Stimulated activated CD8-positive, alpha-beta memory T cell treated with anti-CD3 and anti-CD28 coated beads, Interleukin-7, amount 100 ng/mL, for 48 hours (primary cell): ENCODE measurements around the gene RCAN2.

ENCODE experiments used
- DNase-seq, 2 donors: peaks; one replicate each; pipeline ENCODE4 v3.0.0-alpha.2; 2020; ENCODE audit warnings: low read depth in 1 of 2; ENCODE audit errors: extremely low read depth in 1 of 2

RCAN2 gene

DNA sequence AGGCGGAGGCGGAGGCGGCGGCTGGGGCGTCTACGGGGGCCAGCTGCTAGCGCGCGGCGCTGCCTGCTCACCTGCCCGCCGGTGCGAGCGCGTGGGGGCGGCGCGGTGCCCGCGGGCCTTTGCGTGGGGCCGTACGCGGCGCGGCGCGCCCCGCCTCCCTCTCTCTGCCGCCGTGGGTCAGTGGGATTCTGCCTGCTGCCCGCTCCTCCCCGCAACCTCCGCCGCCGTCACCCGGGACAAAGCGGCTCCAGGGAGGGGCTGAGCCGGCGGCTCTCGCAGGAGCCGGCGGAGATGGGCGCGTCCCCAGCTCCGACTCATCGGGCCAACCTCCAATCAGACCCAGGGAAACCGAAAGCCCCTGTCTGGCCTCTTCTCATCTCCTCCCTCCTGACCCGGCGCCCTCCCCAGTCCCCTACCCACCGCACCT, at the start of gene RCAN2:
RCAN2 (minus strand) TSS at position 249 of the 427 bp plus-strand sequence.
- peak in 1 of 2 donors; percentile 6 for DNase-seq

DNA sequence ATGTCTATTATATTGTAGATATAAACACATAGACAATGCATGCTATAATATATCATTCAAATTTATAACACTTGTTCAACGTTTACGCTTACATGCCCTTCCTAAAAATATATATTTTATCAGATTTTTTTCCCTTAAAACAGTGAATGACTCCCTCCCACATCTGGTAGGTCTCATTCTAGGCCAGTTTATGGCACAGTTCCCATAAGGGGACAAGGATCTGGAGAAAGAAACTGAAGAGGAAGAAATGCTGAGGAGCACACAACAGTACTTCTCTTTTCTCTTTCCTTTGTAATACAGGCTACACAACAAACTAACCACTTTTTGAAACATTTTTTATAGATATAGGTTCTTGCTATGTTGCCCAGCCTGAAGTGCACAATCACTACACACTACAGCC, 48.6 kb upstream of the RCAN2 start:
- DNase-seq, result no peak

DNA sequence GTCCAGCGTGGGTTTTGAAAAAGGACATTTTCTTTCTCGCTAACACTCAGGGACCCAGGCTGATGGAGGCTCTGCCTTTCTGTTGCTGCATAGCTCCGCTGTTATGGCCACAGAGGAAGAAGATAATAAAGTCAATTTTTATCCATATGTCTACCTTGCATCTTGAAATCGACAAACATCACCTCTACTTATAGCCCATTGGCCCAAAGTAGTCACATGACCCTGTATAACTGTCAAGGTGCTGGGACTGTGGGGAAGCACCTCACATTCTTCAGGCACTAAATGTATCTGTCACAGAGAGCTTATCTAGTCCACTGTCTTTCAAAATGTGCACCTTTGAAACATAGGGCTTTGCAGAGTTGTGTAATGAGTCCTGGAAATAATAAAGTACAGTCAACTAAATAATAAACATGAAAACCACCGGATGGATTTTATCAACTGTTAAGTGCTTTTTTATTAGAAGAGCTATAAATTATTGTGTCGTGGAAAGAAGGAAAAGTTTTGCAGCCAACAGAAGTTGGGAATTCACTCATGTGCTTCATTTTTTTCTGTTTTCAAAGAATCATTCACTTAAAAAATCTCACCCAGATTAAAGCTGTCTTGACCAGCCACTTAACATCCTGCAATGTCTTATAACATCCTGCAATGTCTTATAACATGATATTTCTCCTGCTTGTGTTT, 47.7 kb upstream of the RCAN2 start:
- no peak for DNase-seq

DNA sequence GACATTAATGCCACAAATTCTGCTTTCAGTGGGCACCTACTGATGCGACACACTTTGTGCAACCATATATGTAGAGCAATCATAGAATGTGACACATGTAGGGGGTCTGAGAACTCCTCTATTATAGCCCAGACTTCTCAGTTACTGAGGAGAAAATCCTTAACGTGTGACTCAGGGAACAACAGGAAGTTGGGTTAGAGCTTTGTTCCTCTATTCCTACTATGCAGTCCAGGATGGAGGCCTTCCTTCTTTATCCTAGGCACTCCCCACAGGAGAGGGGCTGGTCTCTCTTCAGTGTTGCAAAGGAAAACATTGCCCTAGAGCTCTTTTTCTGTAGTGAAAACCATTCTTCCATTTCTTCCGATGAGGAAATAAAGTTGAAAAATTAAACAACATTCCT, 39.6 kb upstream of the RCAN2 start:
- no peak for DNase-seq

DNA sequence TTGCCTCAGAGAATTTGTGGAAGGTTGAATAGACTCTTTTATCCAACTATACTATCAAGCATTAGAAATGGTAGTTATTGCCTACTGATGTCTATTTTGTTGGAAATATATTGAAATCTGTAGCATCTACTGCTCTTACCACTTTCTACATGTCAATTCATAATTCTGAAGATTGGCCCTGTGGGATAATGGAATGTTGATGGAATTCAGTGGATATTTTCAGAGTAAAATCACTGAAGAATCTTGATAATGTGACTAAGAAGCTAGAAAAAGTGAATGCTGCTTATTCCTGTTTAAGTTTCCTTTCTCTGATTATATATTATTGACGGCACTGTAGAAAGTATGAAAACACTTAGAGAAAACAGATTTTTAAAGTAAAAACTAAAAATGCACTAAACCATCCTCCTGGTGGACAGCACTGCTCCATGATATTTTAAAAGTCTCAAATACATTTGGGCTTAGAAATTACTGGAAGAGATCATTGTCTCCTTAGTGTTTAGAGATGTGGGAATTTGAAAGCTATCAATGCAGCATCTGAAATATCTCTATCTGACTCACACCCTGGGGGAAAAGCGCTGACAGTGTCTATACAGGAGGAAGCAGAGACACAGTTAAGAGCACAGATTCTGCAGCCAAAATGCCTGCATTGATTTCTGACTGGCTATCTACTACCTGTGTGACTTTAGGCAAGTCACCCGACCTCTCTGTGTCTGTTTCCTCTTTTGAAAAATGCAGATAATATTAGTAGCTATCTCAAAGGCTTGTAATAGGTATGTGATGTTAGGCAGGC, 37.9 kb upstream of the RCAN2 start:
- DNase-seq, result no peak

DNA sequence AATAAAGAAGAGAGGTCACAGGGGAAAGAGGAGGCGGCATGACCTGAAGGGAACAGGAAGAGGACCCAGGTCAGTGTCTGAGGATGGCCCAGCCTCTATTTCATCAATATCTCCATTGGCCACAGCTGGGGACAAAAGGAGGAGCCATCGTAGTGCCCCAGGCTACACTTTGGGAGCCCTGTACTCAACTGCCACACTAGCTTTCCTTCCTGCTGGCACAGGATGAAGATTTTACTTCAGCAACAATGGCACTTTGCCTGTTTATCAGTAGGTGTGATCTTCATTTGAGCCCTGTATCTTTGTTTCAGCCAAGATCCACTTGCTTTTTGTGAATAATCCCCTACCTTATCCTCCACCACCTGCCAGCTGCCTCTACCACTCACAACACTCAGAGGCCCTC, 35.4 kb upstream of the RCAN2 start:
- DNase-seq, result no peak

DNA sequence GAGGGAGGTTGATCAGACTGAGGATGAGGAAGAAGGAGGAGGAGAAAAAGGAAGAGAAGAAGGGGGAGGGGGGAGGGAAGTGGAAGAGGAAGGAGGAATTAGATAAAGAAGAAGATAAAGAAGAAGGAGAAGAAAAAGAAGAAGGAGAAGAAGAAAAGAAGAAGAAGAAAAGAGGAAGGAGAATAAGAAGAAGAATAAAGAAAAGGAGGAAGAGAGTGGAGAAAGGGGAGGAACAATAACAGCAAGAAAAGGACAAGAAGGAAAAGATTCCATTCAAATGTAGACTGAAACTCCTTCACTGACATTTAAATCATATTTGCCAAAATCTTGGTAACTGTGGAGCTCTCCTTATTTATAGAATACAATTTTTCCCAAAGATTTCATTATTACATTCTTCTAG, 34.3 kb upstream of the RCAN2 start:
- DNase-seq, result no peak

DNA sequence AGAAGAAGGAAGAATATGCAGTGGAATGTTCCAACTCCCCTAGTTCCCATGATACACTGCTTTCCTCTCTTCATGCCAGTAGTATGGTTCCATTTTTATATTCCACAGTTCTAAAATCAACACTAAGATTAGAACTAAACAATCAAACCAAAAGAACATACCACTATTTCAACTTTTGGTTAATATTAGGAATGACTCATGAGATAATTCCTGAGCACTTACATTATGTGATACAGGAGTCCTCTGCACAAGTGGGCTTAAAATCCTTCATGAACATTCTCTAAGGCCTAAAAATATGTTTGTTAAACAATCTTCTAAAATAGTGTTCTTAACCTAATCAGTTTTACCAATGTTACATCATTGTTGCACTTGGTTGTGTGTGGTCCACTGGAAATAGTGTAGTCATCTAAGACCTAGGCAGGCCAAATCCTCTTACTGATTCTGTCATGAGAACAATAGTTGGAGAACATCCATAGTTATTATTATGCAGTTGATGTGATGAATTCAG, 30.3 kb upstream of the RCAN2 start:
- no peak for DNase-seq

DNA sequence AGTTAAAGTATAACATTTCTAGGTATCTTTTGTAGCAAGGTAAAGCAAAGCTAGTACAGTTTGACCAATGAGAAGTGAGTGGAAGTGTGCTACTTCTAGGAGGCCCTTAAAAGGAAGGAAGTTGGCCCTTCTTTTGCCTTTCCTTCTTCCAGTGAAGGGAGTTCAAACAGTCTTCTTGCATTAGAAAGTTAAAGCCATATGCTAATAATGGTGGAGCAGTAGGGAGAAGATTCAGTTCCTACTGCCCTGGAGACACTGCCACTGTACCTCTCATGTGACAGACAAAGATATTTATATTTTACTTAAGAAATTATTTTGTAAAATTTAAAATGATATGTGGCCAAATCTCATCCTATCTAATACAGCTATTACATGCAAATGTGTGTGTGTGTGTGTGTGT, 26.0 kb upstream of the RCAN2 start:
- DNase-seq, result no peak

DNA sequence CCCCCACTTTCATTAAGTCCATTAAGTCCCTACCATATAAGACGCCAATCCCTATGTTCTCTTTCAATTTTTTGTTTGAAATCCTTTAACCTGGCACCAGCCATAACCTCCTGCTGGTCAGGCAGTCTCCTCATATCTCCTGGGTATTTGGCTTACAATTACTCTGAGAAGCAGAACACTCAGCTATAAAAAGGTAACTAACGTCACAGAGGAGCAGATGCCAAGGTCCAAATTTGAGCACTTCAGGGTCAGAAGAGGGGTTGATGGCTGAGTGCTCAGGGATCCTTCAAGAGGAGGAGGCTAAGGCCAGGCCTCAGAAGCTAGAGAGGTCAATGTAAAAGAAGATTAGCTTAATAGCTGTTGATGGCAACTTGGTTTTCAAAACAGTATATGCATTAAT, 22.3 kb upstream of the RCAN2 start:
- no peak for DNase-seq

DNA sequence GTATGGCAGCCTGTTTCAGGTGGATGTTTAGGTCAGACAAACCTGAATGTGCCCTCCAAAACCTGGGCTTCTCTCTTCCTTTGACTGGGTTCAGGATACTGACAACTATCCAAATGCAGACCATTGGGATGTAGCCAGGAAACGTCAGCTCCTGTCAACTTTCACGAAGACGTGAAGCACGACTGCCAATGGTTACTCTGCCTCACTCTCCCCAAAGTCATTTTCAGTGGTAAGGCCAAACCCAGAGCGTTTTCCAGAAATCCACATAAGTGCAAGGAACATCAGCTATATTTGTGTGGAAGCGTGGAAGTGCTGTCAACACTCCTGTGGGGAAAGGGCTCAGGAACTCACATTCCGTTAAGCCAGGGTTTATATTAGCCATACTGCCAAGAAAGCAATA, 20.1 kb upstream of the RCAN2 start:
- no peak for DNase-seq

DNA sequence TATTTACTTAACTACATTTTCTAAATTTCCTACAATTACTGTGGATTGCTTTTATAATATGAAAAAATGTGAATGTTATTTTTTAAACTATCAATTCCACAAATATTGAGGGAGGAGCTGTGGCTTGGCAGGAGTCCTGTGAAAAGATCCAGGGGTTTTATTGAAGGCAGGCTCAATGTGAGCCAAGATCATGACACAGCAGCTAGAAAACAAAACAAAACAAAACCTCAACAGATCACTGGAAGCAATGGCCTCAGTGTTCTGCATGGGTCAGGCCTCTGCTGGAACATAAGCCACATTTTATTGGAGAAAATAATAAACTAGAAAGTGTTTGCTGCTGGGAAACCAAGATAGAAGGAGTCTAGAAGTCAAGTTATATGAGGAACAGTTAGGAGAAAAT, 19.4 kb upstream of the RCAN2 start:
- no peak for DNase-seq

DNA sequence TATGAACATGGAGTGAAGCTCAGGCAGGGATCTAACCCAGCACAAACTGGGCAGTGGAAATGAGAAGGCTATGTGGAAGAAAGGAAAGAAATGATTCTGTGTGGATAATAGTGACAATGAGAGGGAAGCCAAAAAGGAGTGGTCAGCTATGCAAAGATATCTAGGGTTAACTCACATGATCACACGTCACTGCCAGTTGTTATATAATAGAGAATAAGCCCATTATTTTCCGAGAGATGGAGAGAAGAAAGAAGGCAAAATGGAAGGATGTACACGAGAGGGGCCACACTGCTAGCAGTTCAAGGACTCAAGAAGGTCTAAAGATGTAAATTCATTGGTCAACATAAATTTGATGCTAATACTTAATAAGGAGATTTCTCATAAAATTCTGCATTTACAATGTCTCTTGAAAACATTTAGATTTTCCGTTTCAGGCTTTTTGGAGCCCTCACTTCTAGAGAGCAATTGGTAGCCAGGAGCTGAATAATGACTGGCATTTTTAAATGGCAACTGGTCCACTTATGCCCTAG, 18.8 kb upstream of the RCAN2 start:
- no peak for DNase-seq

DNA sequence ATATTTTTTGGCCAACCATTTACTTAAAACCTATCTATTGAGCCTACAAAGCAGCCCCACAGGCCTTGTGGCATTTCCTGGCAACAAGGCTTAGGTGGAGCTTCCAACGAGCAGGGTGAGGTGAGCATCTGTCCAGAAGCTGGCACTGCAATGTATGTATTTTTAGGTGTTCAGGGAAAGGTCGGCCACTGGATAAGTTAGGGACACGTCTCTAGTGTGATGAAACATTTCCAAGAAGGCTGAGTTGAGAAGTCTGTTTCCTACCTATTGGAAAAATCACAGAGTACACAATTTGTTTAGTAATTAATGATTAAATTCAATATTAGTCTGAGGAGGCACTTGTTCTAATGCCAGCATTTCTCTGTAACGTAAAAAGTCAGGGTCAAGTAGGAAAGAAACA, 17.8 kb upstream of the RCAN2 start:
- DNase-seq, result no peak

DNA sequence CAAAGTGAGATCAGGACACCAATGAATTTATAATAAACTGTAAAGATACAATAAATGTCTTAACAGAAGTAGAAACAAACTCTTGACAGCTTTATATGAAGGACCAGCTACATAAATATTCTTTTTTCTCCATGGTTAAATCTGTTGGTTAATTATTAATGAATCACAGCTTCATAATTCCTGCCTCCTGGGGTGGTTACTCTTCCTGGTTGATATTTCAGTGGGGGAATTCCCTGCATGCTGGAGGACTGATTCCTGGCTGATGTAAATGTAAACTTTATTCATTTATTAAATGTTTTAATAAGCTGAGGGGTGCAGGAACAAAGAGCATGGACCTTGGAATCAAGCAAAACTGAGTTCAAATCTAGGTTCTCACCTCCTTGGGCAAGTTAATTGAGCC, 16.2 kb upstream of the RCAN2 start:
- no peak for DNase-seq

DNA sequence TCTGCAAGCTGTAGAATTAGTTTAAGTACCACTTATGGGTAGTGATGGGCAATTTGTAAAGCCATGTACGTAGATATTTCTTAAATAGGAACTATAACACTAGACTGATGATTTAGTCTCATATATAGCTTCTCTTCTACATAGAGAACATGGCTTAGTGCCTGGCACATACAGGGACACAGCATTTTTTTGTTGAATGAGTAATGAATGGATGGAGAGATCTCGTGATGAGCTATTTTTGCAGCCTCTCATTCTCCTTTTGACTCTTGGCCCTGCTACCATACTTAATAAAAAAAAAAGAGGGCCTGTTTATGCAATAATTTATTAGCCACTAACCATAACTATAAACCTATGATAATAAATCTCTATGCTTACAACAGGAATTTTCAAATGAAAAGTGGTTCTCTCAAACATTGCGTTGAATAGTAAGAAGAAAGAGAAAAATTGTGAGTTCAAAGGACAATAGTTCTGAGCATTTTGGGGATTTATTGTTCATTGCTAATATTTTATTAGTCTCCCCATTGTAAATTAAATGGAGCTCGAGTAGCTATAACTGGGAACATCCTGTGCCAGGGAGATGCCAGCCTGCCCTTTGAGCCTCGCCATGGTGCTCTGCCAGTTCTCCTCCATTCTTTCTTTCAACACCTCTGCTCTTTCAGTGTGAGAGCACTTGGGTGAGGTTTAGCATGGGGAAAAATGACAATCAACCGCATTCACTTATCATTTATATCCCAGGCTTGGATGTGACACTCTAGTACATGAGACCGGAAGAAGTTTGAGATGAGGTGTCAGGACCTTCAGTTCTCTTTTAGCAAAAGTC, 14.7 kb upstream of the RCAN2 start:
- no peak for DNase-seq

DNA sequence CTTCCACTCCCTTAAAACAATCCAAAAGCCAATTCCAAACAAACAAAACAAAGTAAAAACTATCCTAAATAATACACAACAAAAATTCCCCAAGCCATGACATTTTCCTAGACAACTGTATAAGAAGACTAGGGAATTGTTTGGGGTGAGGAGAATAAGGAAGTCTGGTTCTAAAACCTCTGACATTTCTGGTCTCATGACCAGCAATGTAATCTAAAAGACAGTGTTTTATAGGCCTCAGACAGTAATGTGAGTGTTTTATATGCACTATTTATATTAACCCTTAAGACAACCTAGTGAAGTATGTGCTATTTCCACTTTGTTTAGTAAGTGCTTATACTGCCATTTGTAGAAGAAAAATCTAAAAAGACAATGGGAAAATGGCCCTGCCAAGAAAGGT, 13.0 kb upstream of the RCAN2 start:
- no peak for DNase-seq

DNA sequence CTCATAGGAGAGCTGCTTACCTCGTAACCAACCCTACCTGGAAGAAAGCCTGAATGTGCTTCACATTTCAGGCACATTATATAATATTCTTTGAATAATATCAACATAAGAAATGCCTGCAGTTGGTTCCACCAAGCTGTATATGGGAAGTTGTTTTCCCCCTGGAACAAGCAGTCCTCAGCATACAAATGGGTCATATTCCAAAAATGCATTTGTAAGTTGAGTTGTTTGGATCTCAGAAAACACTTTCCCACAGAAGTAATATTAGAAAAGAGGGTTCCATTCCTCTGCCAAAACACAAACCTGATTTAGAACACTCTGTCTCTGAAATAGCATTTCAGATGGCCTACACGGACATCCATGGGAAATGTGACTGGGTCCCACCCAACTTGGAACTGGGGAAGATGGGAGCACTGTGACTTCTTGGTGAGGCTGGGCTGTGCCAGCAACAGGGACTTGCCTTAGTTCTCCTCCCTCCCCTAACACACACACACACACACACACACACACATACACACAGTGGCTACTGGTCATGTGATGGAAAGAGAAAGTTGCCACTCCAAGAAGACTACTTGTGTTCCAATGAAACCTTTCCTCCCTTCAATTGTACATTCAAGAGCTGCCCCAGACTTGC, 11.4 kb upstream of the RCAN2 start:
- DNase-seq, result no peak

DNA sequence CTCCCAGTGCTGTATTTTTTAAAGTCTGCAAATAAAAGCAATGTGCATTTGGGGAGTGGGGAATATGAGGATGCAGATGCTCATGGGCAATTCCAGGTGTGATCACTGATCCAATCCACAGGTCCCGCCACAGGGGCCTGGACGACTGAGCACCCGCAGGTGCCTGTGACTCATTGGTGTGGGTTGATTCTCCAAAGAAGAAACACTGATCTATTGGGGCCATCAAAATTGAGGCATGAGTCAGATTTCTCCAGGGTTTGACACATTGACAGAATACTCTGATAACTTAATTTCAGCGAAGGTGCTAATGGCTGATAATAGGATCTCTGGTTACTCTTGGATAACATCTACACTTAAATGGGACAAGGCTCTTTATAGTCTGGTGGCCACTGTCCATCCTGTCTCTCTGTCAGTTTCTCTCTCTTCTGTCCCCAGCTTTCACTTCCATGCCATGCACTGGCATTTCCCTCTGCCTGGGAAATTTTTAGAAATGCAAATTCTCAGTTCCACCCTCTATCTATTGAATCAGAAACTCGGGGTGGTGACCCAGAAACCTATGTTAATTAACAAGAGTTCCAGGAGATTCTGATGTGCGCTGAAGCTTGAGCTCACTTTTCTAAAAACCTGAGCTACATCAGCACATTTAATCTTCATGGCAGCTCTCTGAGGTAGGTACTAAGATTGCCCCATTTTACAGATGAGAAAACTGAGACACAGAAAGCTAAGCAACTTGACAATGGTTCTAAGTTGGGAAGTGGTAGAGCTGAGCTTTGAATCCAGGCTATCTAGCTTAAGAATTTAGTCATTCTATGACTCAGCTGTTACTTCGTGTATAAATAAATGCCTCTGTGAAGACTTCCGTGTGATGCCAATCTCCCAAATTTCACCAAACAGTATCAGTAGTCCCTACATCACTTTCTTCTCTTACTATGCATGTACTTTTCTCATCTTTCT, 10.2 kb upstream of the RCAN2 start:
- no peak for DNase-seq

DNA sequence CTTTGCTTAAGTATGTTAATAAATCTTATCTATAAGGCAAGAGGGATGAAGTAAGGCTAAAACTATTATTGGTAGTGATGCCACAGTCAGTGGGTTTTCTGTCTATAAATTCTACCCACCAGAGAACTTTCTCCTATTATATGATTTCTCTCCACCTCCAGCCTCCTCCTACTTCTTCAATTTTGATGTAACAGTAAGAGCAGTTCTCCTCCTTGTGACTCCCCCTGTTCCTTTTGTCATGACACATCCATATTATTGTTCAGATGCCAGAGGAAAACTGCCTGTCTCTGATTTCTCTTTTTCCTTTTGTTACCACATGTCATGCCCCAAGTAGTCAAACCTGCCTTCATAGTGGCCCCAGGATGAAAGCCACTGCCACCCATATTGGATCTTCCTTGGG, 9.1 kb upstream of the RCAN2 start:
- no peak for DNase-seq
